ENCODE measurements around the gene SEC16B.

Gene SEC16B

DNA sequence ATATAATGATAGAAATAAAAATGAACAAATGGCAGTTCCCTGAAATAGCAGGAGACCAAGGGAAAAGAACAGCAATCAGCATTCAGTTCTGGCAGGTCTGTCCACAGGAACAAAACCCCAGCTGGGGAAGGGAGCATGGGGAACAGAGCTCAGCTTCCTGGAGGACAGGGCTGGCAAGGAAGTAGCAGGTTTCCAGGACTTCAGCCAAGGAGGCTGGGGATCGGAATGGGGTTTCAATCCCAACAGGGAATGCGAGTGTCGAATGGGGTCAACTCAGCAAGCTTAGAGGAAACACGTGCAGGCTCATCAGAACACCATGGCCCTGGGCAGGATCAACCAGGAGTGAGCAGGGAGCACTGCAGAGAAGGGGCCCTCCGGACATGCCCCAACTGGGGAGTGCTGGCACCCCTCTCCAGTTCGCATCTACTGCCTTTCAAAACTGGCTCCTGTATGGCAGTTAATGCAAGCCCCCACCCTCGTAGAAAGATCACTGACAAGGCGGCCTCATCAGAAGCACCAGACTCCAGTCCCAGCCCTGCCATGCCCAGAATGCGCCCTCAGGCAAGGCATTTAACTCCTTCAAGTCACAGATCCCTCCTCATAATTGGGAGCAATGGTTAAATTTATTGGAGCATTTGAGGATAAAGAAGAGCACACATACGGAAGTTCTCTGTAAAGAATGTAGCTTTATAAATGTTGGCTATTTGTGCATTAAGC is 72.4 kb downstream of the SEC16B start:
- in situ Hi-C loops (cut with MboI; ENCODE audit: low pct_unique_long_range_greater_than_20kb, low sequenced_read_pairs, unreplicated experiment) = no loop called here
- DNase-seq (ENCODE audit: low spot score) = no peak
- TF ChIP-seq CTCF (IDR thresholded peaks at IDR 0.05; ENCODE audit: extremely low read depth, insufficient read depth, missing control alignments) = no peak

All from GM13977 (cell line).